ENCODE data around the gene CRACR2B. TPM values are rescaled to one million over a fixed set of nuclear protein-coding genes. Genes with fewer than 3 reads are reported as not detected.

Gene CRACR2B
- total and polyA plus RNA-seq, 2 of the 8 experiments (the other 6 are each of a cell fraction or from before 2014, with no cell fraction given) = 18.2 to 26.4 TPM

DNA sequence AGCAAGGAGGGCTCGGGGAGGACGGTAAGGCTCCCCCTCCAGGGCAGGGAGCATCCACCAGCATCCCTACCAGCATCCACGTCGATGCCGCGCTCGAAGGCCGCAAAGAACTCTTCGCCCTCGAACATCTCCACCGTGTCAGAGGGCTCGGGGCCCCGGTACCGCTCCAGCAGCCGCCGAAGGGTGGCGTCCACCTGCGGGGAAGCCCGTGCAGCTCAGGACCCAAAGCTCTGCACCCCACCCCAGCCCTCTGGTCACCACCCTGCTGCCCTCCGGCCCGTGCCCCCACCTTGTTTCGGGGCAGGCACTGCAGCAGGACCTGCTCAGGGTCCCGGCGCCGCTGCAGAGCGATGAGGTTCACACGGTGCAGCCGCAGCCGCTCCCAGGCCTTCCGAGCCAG is 27.2 kb upstream of the CRACR2B start:
- no peak overlapping the region; the same call in 1 of the 2 replicates for H2BK5ac ChIP-seq (ENCODE audit: low read depth, low read length)
- no peak overlapping the region for H2AK5ac ChIP-seq (ENCODE audit: low read depth, low read length)
- H3K4ac ChIP-seq (replicated peaks; ENCODE audit: insufficient read length, low read depth, low read length) = no peak overlapping the region
- no peak overlapping the region for H2AFZ ChIP-seq (ENCODE audit: low read length)
- H3K4me2 ChIP-seq (ENCODE audit: insufficient read depth in 1 of 2, low read depth in 2 of 2, low read length in 2 of 2) = no peak overlapping the region
- no peak overlapping the region for H3K23ac ChIP-seq (ENCODE audit: insufficient read length)
- H4K5ac ChIP-seq (ENCODE audit: insufficient read length, low read depth, low read length) = no peak overlapping the region
- H3K23me2 ChIP-seq (ENCODE audit: low read depth, low read length) = peaks cover 14% of the 10 kb centered on the region
- H4K91ac ChIP-seq (replicated peaks; ENCODE audit: insufficient read length, low read length) = no peak overlapping the region
- POLR2A ChIA-PET (ENCODE audit: partially characterized antibody) = interaction anchor here (0.8 to 53.0 kb wide), 3 partner anchors 8 to 54 kb away, joined by 5 to 1917 read pairs (median 28); partner anchors contain the start of genes CD151, CRACR2B, PNPLA2 and POLR2L
- no peak overlapping the region for H2BK12ac ChIP-seq (ENCODE audit: low read depth, low read length)
- no peak overlapping the region for H3K56ac ChIP-seq (replicated peaks; ENCODE audit: insufficient read length, low read depth, low read length)
- no peaks in the 10 kb centered on the region for H3K9me3 ChIP-seq (ENCODE audit: insufficient read depth in 2 of 2, low read depth in 1 of 2, low read length in 1 of 2)
- H3K79me2 ChIP-seq (ENCODE audit: control insufficient read depth in 1 of 2, insufficient read depth in 2 of 2, low read length in 2 of 2) = peaks cover 0 to 5% of the 10 kb centered on the region in 2 experiments; a peak in 1 of 4 replicates
- H2BK120ac ChIP-seq (replicated peaks; ENCODE audit: low read depth, low read length) = no peak overlapping the region
- no peak overlapping the region for H3K14ac ChIP-seq (ENCODE audit: insufficient read length)
- H4K8ac ChIP-seq (ENCODE audit: extremely low read depth, insufficient read depth, low read length) = no peak overlapping the region
- H3K36me3 ChIP-seq (ENCODE audit: control insufficient read depth in 2 of 4, insufficient read depth in 4 of 4, low read length in 3 of 4) = peaks cover 3 to 30% (median 6%) of the 10 kb centered on the region in 4 experiments; a peak in 5 of 8 replicates
- H3K4me1 ChIP-seq (replicated peaks in 1 of 4; ENCODE audit: control insufficient read depth in 3 of 4, insufficient read depth in 4 of 4, low read length in 3 of 4) = peaks cover 4 to 25% (median 19%) of the 10 kb centered on the region in 4 experiments
- CTCF ChIA-PET (ENCODE audit: partially characterized antibody) = interaction anchor here (1.0 kb wide), 1 partner anchor 17 kb away, joined by 3 read pairs; no protein-coding TSS in a partner anchor
- 90% methylated on average over 28 of the region's 30 CpGs; no CpG with 5 or more reads in 1 of the 2 experiments for WGBS, 2 experiments (ENCODE audit: extremely low coverage in 1 of 2, insufficient coverage in 1 of 2, insufficient read length in 1 of 2, insufficient replicate concordance in 2 of 2, low coverage in 1 of 2, low lambda C conversion rate in 2 of 2, missing lambda C conversion rate in 1 of 2)
- H3K4me3 ChIP-seq (ENCODE audit: extremely low read depth in 1 of 4, insufficient read depth in 2 of 4, low read depth in 3 of 4, low read length in 4 of 4) = no peak overlapping the region
- no peaks in the 10 kb centered on the region; a peak in 1 of 7 replicates for H3K27me3 ChIP-seq (replicated peaks in 1 of 4; ENCODE audit: control insufficient read depth in 3 of 4, extremely low read depth in 1 of 4, insufficient read depth in 3 of 4, low read length in 3 of 4)
- H3K18ac ChIP-seq (ENCODE audit: extremely low read depth, low read length) = no peak overlapping the region
- no peak overlapping the region for H3K9ac ChIP-seq (replicated peaks in 1 of 4; ENCODE audit: extremely low read depth in 1 of 4, low read depth in 3 of 4, low read length in 3 of 4)
- FAIRE-seq (no peak), DNase-seq (ENCODE audit: low read depth in 1 of 2, low spot score in 2 of 2) (no peak)
- H3K79me1 ChIP-seq (ENCODE audit: low read depth, low read length) = peaks cover 5% of the 10 kb centered on the region; the same call in 1 of the 2 replicates
- no peak overlapping the region for H3K27ac ChIP-seq (ENCODE audit: low read depth, low read length)
- no peak overlapping the region for H2BK15ac ChIP-seq (ENCODE audit: low read length)
- no peak overlapping the region for H2BK20ac ChIP-seq (ENCODE audit: low read length)
- peaks cover 0 to 13% of the 10 kb centered on the region in 2 experiments for H4K20me1 ChIP-seq (replicated peaks in 1 of 2; ENCODE audit: control insufficient read depth in 1 of 2, insufficient read depth in 2 of 2, low read length in 2 of 2)
- TF ChIP-seq, protein P1, sequence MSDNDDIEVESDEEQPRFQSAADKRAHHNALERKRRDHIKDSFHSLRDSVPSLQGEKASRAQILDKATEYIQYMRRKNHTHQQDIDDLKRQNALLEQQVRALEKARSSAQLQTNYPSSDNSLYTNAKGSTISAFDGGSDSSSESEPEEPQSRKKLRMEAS (IDR thresholded peaks at IDR 0.05) = no peak
- TF ChIP-seq POLR2A (IDR thresholded peaks at IDR 0.05; ENCODE audit: control extremely low read depth in 1 of 2, low read depth in 2 of 2, low read length in 2 of 2) (no peak), CEBPB (IDR thresholded peaks at IDR 0.05; ENCODE audit: low read depth, low read length) (no peak), RFX5 (IDR thresholded peaks at IDR 0.05; ENCODE audit: borderline replicate concordance, low read depth, low read length) (no peak), KDM1A (IDR thresholded peaks at IDR 0.05; ENCODE audit: borderline replicate concordance, low read length) (no peak), POU5F1 (IDR thresholded peaks at IDR 0.05; ENCODE audit: low read depth, low read length) (no peak), SP1 (IDR thresholded peaks at IDR 0.05; ENCODE audit: low read depth, low read length) (no peak), SUZ12 (IDR thresholded peaks at IDR 0.05; ENCODE audit: low read length) (no peak), SRF (IDR thresholded peaks at IDR 0.05; ENCODE audit: low read depth, low read length) (no peak), MAFK (IDR thresholded peaks at IDR 0.05; ENCODE audit: low read depth, low read length) (no peak), KDM5A (IDR thresholded peaks at IDR 0.05; ENCODE audit: low read length) (no peak), GABPA (IDR thresholded peaks at IDR 0.05; ENCODE audit: borderline replicate concordance, insufficient read depth, low read length) (no peak), RBBP5 (IDR thresholded peaks at IDR 0.05; ENCODE audit: borderline replicate concordance, low read depth, low read length) (no peak)
- TF ChIP-seq, protein P2, sequence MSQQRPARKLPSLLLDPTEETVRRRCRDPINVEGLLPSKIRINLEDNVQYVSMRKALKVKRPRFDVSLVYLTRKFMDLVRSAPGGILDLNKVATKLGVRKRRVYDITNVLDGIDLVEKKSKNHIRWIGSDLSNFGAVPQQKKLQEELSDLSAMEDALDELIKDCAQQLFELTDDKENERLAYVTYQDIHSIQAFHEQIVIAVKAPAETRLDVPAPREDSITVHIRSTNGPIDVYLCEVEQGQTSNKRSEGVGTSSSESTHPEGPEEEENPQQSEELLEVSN (IDR thresholded peaks at IDR 0.05) = no peak

All from H1 (cell line).